ENCODE measurements around the gene GALM.

Gene GALM

DNA sequence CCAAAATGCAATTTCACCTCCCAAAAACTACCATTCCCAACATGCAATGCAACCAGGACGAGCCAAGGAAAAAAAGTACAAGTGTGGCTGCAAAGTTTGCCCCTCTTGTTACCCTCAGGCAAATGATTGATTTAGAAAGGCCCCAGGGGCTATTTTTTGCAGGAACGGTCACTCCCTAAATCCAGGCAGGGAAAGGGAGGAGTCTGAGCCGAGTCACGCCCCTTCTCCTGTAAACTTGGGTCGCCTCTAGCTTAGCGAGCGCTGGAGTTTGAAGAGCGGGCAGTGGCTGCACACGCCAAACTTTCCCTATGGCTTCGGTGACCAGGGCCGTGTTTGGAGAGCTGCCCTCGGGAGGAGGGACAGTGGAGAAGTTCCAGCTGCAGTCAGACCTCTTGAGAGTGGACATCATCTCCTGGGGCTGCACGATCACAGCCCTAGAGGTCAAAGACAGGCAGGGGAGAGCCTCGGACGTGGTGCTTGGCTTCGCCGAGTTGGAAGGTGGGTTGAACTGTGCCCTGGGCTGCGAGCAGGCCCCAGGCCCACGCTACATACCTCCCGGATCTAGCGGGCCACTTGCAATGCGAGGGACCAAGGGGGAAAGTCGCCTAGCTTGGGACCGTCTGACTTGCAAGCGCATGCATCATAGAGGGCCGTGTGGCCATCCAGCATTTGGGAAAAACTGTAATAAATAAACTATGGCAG, at the start of gene GALM:
GALM (plus strand) TSS at position 261 of the 702 bp plus-strand sequence; CDS start at position 309, 48 bp downstream.
- Histone ChIP-seq H3K36me3 (ENCODE audit: insufficient read depth, low read length) (no peaks in the 10 kb centered on the region), H3K4me1 (ENCODE audit: control insufficient read depth, insufficient read depth, low read length, unreplicated experiment) (peaks cover 12% of the 10 kb centered on the region), H3K27ac (ENCODE audit: low read depth, low read length) (peak within 1 kb of the TSS; percentile 57), H3K79me2 (ENCODE audit: control insufficient read depth, insufficient read depth, low read length, unreplicated experiment) (peaks cover 6% of the 10 kb centered on the region), H3K4me3 (ENCODE audit: low read depth, low read length) (peak within 1 kb of the TSS; percentile 83), H3K27me3 (ENCODE audit: insufficient read depth, low read length) (no peaks in the 10 kb centered on the region), H2AFZ (ENCODE audit: low read length, unreplicated experiment) (peak within 1 kb of the TSS; percentile 100)

DNA sequence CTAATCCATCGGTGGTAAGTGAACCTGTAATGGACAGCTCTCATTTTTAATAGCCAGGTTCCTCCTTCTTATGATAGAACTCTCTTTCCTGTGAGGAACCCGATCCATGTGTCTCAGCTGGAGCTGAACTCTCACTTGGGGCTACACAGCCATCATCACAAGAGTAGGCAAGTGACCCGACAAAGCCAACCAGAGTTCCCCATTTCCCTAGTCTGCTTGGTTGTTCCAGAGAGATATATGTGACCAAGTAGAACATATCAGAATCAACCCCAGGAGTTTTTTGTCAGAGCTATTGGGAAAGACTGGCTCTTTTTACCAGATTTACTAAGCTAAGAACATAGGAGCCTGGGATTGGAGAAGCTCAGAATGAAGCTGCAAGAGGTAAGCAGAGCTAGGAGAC, 48.6 kb upstream of the GALM start:
- H2AFZ ChIP-seq (ENCODE audit: low read length, unreplicated experiment) = no peak overlapping the region
- no peaks in the 10 kb centered on the region for H3K79me2 ChIP-seq (ENCODE audit: control insufficient read depth, insufficient read depth, low read length, unreplicated experiment)
- H3K4me3 ChIP-seq (ENCODE audit: low read depth, low read length) = no peak overlapping the region
- H3K4me1 ChIP-seq (ENCODE audit: control insufficient read depth, insufficient read depth, low read length, unreplicated experiment) = peaks cover 9% of the 10 kb centered on the region
- no peaks in the 10 kb centered on the region for H3K36me3 ChIP-seq (ENCODE audit: insufficient read depth, low read length)
- H3K27ac ChIP-seq (ENCODE audit: low read depth, low read length) = no peak overlapping the region
- H3K27me3 ChIP-seq (ENCODE audit: insufficient read depth, low read length) = no peaks in the 10 kb centered on the region; the same call in 1 of the 2 replicates

DNA sequence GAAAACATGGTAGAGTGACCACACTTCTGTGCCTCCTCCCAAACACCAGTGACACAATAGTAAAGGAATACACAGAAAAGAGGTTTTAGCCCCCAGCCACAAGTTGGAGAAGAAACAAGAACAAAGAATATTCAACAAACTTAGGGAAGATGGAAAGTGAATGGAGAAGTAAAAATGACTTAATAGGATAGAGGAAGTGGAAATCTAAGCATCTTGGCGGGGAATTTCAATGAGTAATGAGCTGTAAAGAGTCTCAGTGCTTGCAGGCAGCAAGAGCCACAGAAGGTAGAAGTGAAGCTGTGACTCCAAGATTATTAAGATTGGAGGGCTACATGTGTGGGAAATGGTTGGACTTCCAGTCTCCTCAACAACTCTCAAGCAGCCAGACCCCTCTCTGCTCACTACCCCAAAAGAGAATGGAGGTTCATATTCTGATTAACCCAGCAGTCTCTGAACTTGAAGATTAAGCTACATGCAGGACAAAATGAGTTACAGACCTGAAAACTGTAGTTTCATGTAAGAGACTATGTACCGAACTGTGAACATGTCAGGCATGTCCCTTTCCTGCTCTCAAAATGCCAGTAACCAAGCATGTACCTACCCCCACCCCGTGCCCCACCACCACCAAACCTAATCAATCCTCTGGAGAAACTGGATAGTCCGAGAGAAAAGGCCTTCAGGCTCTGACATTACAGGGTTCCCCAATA, 46.3 kb upstream of the GALM start:
- H3K4me3 ChIP-seq (ENCODE audit: low read depth, low read length) = no peak overlapping the region
- no peaks in the 10 kb centered on the region for H3K79me2 ChIP-seq (ENCODE audit: control insufficient read depth, insufficient read depth, low read length, unreplicated experiment)
- no peak overlapping the region for H3K27ac ChIP-seq (ENCODE audit: low read depth, low read length)
- no peaks in the 10 kb centered on the region for H3K36me3 ChIP-seq (ENCODE audit: insufficient read depth, low read length)
- peaks cover 9% of the 10 kb centered on the region for H3K4me1 ChIP-seq (ENCODE audit: control insufficient read depth, insufficient read depth, low read length, unreplicated experiment)
- no peak overlapping the region for H2AFZ ChIP-seq (ENCODE audit: low read length, unreplicated experiment)
- H3K27me3 ChIP-seq (ENCODE audit: insufficient read depth, low read length) = no peaks in the 10 kb centered on the region; the same call in 1 of the 2 replicates

DNA sequence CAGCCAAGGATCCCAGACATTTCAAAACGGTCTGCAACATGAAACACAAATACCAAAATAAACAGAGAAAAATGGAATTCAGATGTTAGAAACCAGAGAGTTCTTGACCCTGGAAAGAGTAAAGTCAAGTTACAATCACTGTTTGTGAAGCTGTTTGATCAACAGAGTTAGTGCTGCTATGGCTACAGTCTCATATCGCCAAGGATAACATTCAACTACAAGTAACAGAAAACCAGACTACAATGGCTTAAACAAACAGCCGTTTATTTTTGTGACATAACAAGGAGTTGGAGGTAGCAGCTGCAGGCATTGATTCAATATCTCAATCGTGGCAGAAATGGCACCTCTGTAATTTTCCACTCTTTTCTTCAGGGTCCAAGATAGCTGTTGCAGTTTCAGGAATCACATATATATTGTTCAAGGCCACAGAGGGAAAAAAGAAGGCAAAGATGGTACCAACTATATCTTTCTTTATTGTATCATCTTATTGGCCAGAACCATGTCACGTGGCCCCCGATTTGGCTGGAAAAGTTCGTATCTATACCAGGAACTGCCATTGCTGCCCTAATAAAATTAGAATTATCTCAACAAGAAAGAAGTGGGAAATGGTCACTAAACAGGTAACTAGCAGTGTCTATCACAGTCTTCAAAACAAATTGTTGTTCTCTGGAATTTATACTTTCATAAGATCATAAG, 45.5 kb upstream of the GALM start:
- H3K4me1 ChIP-seq (ENCODE audit: control insufficient read depth, insufficient read depth, low read length, unreplicated experiment) = peaks cover 8% of the 10 kb centered on the region
- H3K36me3 ChIP-seq (ENCODE audit: insufficient read depth, low read length) = no peaks in the 10 kb centered on the region
- H3K79me2 ChIP-seq (ENCODE audit: control insufficient read depth, insufficient read depth, low read length, unreplicated experiment) = no peaks in the 10 kb centered on the region
- H3K27ac ChIP-seq (ENCODE audit: low read depth, low read length) = no peak overlapping the region
- H3K27me3 ChIP-seq (ENCODE audit: insufficient read depth, low read length) = no peaks in the 10 kb centered on the region; the same call in 1 of the 2 replicates
- no peak overlapping the region for H3K4me3 ChIP-seq (ENCODE audit: low read depth, low read length)
- H2AFZ ChIP-seq (ENCODE audit: low read length, unreplicated experiment) = peak overlapping the region; percentile 69

DNA sequence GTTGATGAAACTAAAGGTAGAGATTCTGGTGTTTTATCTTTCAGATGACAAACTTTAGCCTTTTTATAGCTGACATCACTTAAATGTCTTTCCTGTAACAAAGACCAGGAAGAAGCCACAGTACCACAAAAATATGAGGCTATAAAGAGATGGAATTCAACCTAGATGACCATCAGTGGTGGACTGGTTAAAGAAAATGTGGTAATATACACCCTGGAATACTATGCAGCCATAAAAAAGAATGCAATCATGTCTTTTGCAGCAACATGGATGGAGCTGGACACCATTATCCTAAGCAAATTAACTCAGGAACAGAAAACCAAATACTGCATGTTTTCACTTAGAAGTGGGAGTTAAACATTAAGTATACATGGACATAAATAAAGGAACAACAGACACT, 44.9 kb upstream of the GALM start:
- Histone ChIP-seq H3K27me3 (ENCODE audit: insufficient read depth, low read length) (no peaks in the 10 kb centered on the region; the same call in 1 of the 2 replicates), H3K27ac (ENCODE audit: low read depth, low read length) (no peak overlapping the region), H3K36me3 (ENCODE audit: insufficient read depth, low read length) (no peaks in the 10 kb centered on the region), H3K4me3 (ENCODE audit: low read depth, low read length) (no peak overlapping the region), H3K4me1 (ENCODE audit: control insufficient read depth, insufficient read depth, low read length, unreplicated experiment) (peaks cover 4% of the 10 kb centered on the region), H3K79me2 (ENCODE audit: control insufficient read depth, insufficient read depth, low read length, unreplicated experiment) (no peaks in the 10 kb centered on the region), H2AFZ (ENCODE audit: low read length, unreplicated experiment) (no peak overlapping the region)

DNA sequence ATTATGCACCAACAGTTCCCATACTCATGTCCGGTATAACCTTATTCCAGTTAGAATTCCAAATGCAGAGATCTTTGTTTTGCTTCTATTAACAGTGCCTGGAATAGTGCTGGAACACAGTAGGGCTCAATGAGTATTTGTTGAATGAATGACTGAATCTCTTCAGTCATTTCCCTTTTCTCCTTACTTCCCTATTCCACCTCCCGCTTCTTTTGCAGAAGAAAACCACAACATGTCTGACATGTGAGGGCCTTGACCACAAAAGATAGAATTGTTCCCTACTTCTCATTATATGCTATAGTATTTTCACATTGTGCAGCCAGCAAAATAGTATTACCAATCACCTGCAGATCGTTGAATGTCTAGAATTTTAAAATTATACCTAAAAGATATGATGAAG, 43.7 kb upstream of the GALM start:
- Histone ChIP-seq H3K4me3 (ENCODE audit: low read depth, low read length) (no peak overlapping the region), H2AFZ (ENCODE audit: low read length, unreplicated experiment) (no peak overlapping the region), H3K27me3 (ENCODE audit: insufficient read depth, low read length) (no peaks in the 10 kb centered on the region; the same call in 1 of the 2 replicates), H3K27ac (ENCODE audit: low read depth, low read length) (no peak overlapping the region), H3K36me3 (ENCODE audit: insufficient read depth, low read length) (no peaks in the 10 kb centered on the region), H3K79me2 (ENCODE audit: control insufficient read depth, insufficient read depth, low read length, unreplicated experiment) (no peaks in the 10 kb centered on the region), H3K4me1 (ENCODE audit: control insufficient read depth, insufficient read depth, low read length, unreplicated experiment) (peaks cover 4% of the 10 kb centered on the region)

DNA sequence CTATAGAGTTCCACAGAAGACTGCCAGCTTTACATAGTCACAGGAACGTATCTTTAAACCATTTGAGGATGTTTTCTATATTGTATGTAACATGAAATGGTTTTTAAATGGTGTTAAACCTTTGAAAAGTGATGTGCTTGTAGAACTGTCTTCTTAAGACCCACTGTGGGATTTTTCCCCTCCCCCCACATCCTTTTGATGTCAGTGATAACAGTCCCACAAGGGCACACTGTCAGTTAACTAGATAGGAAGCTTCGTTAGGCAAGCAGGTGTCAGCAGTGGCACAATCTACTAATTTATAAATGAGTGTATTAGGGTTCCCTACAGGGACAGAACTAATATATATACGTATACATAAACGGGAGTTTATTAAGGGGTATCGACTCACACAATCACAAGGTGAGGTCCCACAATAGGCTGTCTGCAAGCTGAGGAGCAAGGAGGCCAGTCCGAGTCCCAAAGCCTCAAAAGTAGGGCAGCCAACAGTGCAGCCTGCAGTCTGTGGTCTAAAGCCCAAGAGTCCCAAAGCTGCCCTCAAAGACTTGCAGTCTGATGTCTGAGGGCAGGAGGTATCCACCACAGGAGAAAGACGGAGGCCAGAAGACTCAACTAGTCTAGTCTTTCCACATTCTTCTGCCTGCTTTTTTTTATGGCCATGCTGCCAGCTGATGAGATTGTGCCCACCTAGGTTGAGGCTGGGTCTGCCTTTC, 39.4 kb upstream of the GALM start:
- H3K4me3 ChIP-seq (ENCODE audit: low read depth, low read length) = no peak overlapping the region
- no peak overlapping the region for H2AFZ ChIP-seq (ENCODE audit: low read length, unreplicated experiment)
- no peaks in the 10 kb centered on the region for H3K36me3 ChIP-seq (ENCODE audit: insufficient read depth, low read length)
- H3K4me1 ChIP-seq (ENCODE audit: control insufficient read depth, insufficient read depth, low read length, unreplicated experiment) = no peaks in the 10 kb centered on the region
- no peaks in the 10 kb centered on the region for H3K79me2 ChIP-seq (ENCODE audit: control insufficient read depth, insufficient read depth, low read length, unreplicated experiment)
- H3K27ac ChIP-seq (ENCODE audit: low read depth, low read length) = no peak overlapping the region
- 0 out of 2 replicates have a peak, but pooled peaks cover 2% of the 10 kb centered on the region for H3K27me3 ChIP-seq (ENCODE audit: insufficient read depth, low read length)

DNA sequence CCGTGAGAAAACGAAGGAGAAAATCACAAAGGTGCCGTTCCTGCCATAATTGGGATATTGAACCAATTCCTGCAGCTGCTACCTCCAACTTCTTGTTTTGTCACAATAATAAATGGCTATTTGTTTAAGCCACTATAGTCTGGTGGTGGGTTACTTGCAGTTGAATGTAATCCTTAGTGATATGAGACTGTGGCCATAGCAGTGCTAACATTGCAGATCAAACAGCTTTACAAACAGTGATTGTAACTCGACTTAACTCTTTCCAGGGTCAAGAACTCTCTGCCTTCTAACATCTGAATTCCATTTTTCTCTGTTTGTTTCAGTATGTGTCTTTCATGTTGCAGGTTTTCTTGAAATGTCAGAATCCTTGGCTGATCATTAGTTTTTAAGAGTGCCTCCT, 38.5 kb upstream of the GALM start:
- Histone ChIP-seq H3K27ac (ENCODE audit: low read depth, low read length) (no peak overlapping the region), H3K4me3 (ENCODE audit: low read depth, low read length) (no peak overlapping the region), H2AFZ (ENCODE audit: low read length, unreplicated experiment) (no peak overlapping the region), H3K36me3 (ENCODE audit: insufficient read depth, low read length) (no peaks in the 10 kb centered on the region), H3K27me3 (ENCODE audit: insufficient read depth, low read length) (0 out of 2 replicates have a peak, but pooled peaks cover 2% of the 10 kb centered on the region), H3K4me1 (ENCODE audit: control insufficient read depth, insufficient read depth, low read length, unreplicated experiment) (no peaks in the 10 kb centered on the region), H3K79me2 (ENCODE audit: control insufficient read depth, insufficient read depth, low read length, unreplicated experiment) (no peaks in the 10 kb centered on the region)

DNA sequence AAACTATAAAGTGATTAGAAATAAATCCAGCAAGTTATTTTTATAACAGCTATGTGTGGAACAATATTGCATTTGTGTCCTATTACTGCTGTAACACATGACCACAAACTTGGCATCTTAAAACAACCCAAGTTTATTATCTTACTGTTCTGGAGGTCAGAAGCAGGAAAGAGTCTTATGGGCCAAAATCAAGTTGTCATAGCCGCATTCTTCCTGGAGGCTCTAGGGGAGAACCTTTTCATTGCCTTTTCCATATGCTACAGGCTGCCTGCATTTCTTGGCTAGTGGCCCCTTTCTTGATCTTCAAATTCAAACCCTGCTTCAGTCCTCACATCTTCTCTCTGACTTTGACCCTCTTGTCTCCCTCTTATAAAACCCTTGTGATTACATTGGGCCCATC, 36.2 kb upstream of the GALM start:
- H3K4me3 ChIP-seq (ENCODE audit: low read depth, low read length) = no peak overlapping the region
- H3K4me1 ChIP-seq (ENCODE audit: control insufficient read depth, insufficient read depth, low read length, unreplicated experiment) = no peaks in the 10 kb centered on the region
- H3K36me3 ChIP-seq (ENCODE audit: insufficient read depth, low read length) = no peaks in the 10 kb centered on the region
- 0 out of 2 replicates have a peak, but pooled peaks cover 2% of the 10 kb centered on the region for H3K27me3 ChIP-seq (ENCODE audit: insufficient read depth, low read length)
- no peak overlapping the region for H3K27ac ChIP-seq (ENCODE audit: low read depth, low read length)
- H3K79me2 ChIP-seq (ENCODE audit: control insufficient read depth, insufficient read depth, low read length, unreplicated experiment) = no peaks in the 10 kb centered on the region
- no peak overlapping the region for H2AFZ ChIP-seq (ENCODE audit: low read length, unreplicated experiment)

DNA sequence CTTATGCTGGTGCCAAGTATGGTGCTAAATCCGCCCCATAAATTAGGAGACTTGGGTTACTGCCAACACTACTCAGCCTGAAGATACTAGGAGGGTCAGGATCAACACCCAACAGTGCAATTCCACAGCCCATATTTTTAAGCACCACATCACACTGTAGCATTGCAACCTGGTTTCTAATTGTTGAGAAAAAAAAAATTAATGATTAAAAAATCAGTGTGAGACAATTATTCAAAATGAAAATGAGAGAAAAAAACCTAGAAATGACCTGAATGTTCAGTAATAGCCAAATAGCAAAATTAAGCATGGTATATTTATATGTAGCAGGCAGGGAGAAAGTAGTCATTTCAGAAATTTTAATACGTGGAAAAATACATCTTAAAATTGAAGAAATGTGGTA, 33.9 kb upstream of the GALM start:
- Histone ChIP-seq H3K79me2 (ENCODE audit: control insufficient read depth, insufficient read depth, low read length, unreplicated experiment) (no peaks in the 10 kb centered on the region), H3K4me3 (ENCODE audit: low read depth, low read length) (no peak overlapping the region), H2AFZ (ENCODE audit: low read length, unreplicated experiment) (no peak overlapping the region), H3K4me1 (ENCODE audit: control insufficient read depth, insufficient read depth, low read length, unreplicated experiment) (no peaks in the 10 kb centered on the region), H3K27me3 (ENCODE audit: insufficient read depth, low read length) (0 out of 2 replicates have a peak, but pooled peaks cover 2% of the 10 kb centered on the region), H3K27ac (ENCODE audit: low read depth, low read length) (no peak overlapping the region), H3K36me3 (ENCODE audit: insufficient read depth, low read length) (no peaks in the 10 kb centered on the region)

Measured in ACC112 (cell line).